ENCODE data around the gene FNBP1. TPM values are rescaled to one million over a fixed set of nuclear protein-coding genes. Genes with fewer than 3 reads are reported as not detected.

The FNBP1 gene
- total RNA-seq, 1 donor from 2014 or later, result 63.5 TPM

DNA sequence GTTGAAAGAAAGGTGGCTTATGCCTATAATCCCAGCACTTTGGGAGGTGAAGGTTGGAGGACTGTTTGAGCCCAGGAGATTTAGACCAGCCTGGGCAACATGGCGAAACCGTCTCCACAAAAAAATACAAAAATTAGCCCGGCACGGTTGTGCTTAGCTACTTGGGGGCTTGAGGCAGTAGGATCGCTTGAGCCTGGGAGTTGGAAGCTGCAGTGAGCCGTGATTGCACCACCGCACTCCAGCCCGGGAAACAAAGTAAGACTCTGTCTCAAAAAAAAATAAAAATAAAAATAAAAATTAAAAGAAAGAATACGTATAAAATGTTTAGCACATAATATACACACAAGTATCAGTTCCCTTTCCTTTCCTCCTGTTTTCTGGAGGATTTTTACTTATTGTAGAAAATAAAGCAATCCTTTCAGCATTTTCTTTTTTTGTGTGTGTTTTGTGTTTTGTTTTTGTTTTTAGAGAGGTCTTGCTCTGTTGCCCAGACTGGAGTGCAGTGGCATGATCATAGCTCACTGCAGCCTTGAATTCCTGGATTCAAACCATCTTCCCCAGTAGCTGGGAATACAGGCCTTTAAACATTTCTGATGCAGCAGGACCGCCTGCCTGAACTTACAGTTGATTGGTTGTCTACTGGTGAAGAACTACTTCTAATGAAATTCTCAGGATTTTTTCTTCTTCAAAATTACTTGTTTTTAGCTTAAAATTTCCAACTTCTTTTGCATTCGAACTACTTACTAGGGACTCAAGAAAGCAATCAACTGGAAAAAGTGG is 6.6 kb upstream of the FNBP1 start:
- H3K36me3 Mint-ChIP-seq (ENCODE audit: low read depth, unreplicated experiment), result no peaks in the 10 kb centered on the region
- no peak for TF ChIP-seq EZH2 (IDR thresholded peaks at IDR 0.05; ENCODE audit: insufficient read depth, low read length)
- TF ChIP-seq, protein P1, sequence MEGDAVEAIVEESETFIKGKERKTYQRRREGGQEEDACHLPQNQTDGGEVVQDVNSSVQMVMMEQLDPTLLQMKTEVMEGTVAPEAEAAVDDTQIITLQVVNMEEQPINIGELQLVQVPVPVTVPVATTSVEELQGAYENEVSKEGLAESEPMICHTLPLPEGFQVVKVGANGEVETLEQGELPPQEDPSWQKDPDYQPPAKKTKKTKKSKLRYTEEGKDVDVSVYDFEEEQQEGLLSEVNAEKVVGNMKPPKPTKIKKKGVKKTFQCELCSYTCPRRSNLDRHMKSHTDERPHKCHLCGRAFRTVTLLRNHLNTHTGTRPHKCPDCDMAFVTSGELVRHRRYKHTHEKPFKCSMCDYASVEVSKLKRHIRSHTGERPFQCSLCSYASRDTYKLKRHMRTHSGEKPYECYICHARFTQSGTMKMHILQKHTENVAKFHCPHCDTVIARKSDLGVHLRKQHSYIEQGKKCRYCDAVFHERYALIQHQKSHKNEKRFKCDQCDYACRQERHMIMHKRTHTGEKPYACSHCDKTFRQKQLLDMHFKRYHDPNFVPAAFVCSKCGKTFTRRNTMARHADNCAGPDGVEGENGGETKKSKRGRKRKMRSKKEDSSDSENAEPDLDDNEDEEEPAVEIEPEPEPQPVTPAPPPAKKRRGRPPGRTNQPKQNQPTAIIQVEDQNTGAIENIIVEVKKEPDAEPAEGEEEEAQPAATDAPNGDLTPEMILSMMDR (IDR thresholded peaks at IDR 0.05; ENCODE audit: insufficient read depth, low read depth, low read length), result no peak
- H3K27me3 ChIP-seq (ENCODE audit: insufficient read depth, low read length), result no peaks in the 10 kb centered on the region
- H3K27ac ChIP-seq (ENCODE audit: low read depth, low read length), result no peak overlapping the region
- H3K79me2 ChIP-seq (ENCODE audit: insufficient read depth, low read length), result peaks cover 15% of the 10 kb centered on the region
- DNase-seq (ENCODE audit: low read depth) (no peak), FAIRE-seq (no peak)
- no peaks in the 10 kb centered on the region for H3K9me3 ChIP-seq (ENCODE audit: insufficient read depth, low read depth, low read length)
- H3K4me3 Mint-ChIP-seq (ENCODE audit: unreplicated experiment), result no peak overlapping the region
- H3K27ac Mint-ChIP-seq (ENCODE audit: unreplicated experiment), result no peak overlapping the region
- no peak overlapping the region for H2AFZ ChIP-seq (ENCODE audit: low read depth, low read length)
- H3K4me3 ChIP-seq (ENCODE audit: insufficient read depth, low read depth, low read length), result no peak overlapping the region
- no peak overlapping the region for H3K9ac ChIP-seq (ENCODE audit: low read length)
- H3K9me3 Mint-ChIP-seq (ENCODE audit: unreplicated experiment), result no peaks in the 10 kb centered on the region
- H3K4me1 ChIP-seq (ENCODE audit: insufficient read depth, low read length), result peaks cover 2% of the 10 kb centered on the region
- no peaks in the 10 kb centered on the region for H3K36me3 ChIP-seq (ENCODE audit: insufficient read depth, low read length)
- H4K20me1 ChIP-seq (ENCODE audit: insufficient read depth, low read length), result no peaks in the 10 kb centered on the region
- no peak overlapping the region for H3K4me2 ChIP-seq (ENCODE audit: low read length)
- H3K4me1 Mint-ChIP-seq (ENCODE audit: low read depth, unreplicated experiment), result peaks cover 8% of the 10 kb centered on the region
- H3K27me3 Mint-ChIP-seq (ENCODE audit: low read depth, unreplicated experiment), result no peaks in the 10 kb centered on the region

DNA sequence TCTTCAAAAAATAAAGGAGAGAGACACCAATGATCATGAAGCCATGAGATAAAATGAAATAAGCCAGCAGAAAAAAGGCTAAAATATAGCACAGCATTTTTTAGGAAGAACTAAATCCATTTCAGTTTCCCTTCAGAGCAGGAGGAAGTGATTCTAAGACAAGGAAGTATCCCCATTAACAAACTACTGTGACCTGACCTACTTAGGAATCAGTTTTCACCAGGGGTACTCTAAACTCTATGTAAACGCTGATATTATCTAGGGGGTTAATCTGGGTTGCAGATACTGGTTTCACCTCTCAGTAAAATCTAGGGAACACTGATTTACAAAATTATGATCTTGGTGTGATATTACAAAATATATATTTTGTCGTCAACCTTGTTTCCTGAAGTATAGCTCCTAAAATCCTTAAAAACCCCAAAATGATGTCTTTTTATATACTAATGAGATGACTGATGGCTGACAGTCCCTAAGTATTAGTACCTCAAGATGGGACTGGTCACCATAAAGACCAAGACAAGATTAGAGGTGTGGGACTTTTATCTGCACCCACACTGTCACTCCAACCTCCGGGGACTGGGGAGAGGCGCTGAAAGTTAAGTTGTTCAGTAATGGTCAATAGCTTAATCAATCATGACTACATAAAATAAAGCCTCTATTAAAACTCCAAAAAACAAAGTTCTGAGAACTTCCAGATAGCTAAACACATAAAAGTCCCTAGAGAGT is 2.9 kb upstream of the FNBP1 start:
- FAIRE-seq (no peak), DNase-seq (ENCODE audit: low read depth) (no peak)
- Histone ChIP-seq H2AFZ (ENCODE audit: low read depth, low read length) (no peak overlapping the region), H3K9ac (ENCODE audit: low read length) (no peak overlapping the region), H3K79me2 (ENCODE audit: insufficient read depth, low read length) (peaks cover 10% of the 10 kb centered on the region), H3K4me3 (ENCODE audit: insufficient read depth, low read depth, low read length) (no peak overlapping the region), H3K36me3 (ENCODE audit: insufficient read depth, low read length) (no peaks in the 10 kb centered on the region), H3K4me1 (ENCODE audit: insufficient read depth, low read length) (peaks cover 12% of the 10 kb centered on the region), H3K9me3 (ENCODE audit: insufficient read depth, low read depth, low read length) (no peaks in the 10 kb centered on the region), H3K27ac (ENCODE audit: low read depth, low read length) (no peak overlapping the region), H3K4me2 (ENCODE audit: low read length) (no peak overlapping the region), H3K27me3 (ENCODE audit: insufficient read depth, low read length) (no peaks in the 10 kb centered on the region), H4K20me1 (ENCODE audit: insufficient read depth, low read length) (peaks cover 12% of the 10 kb centered on the region)
- Mint-ChIP-seq H3K27me3 (ENCODE audit: low read depth, unreplicated experiment) (no peaks in the 10 kb centered on the region), H3K4me3 (ENCODE audit: unreplicated experiment) (no peak overlapping the region), H3K27ac (ENCODE audit: unreplicated experiment) (no peak overlapping the region), H3K9me3 (ENCODE audit: unreplicated experiment) (no peaks in the 10 kb centered on the region), H3K4me1 (ENCODE audit: low read depth, unreplicated experiment) (peaks cover 17% of the 10 kb centered on the region), H3K36me3 (ENCODE audit: low read depth, unreplicated experiment) (no peaks in the 10 kb centered on the region)
- TF ChIP-seq, protein P1 (IDR thresholded peaks at IDR 0.05; ENCODE audit: insufficient read depth, low read depth, low read length), result no peak
- no peak for TF ChIP-seq EZH2 (IDR thresholded peaks at IDR 0.05; ENCODE audit: insufficient read depth, low read length)
